Measurements from ENCODE around the gene CLEC19A.

DNA sequence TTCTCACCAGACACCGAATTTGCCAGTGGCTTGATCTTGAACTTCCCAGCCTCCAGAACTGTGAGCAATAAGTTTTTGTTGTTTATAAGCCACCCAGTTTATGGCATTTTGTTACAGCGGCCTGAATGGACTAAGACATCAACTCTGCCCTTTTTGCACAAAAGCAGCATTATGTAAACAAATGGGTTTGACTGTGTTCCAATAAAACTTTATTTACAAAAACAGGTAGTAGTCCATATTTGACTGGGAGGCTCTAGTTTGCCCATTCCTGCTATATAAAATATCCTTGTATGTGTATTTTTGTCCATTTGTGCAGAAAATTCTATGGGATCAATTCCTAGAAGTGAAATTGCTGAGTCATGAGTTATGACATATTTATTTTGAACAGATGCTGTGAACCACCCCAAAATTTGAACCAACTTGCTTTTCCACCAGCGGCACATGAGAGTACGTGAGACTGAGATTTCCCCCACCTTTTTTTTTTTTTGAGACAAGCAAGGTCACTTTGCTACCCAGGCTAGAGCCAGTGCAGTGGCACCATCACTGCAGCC, 21.3 kb upstream of the CLEC19A start:
- TF ChIP-seq, protein P1, sequence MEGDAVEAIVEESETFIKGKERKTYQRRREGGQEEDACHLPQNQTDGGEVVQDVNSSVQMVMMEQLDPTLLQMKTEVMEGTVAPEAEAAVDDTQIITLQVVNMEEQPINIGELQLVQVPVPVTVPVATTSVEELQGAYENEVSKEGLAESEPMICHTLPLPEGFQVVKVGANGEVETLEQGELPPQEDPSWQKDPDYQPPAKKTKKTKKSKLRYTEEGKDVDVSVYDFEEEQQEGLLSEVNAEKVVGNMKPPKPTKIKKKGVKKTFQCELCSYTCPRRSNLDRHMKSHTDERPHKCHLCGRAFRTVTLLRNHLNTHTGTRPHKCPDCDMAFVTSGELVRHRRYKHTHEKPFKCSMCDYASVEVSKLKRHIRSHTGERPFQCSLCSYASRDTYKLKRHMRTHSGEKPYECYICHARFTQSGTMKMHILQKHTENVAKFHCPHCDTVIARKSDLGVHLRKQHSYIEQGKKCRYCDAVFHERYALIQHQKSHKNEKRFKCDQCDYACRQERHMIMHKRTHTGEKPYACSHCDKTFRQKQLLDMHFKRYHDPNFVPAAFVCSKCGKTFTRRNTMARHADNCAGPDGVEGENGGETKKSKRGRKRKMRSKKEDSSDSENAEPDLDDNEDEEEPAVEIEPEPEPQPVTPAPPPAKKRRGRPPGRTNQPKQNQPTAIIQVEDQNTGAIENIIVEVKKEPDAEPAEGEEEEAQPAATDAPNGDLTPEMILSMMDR (IDR thresholded peaks at IDR 0.05 in 8 of 11, conservative IDR thresholded peaks at IDR 0.05 in 3 of 11): no peak
- TF ChIP-seq POLR2AphosphoS5 (IDR thresholded peaks at IDR 0.05): no peak
